ENCODE data around the gene CLDN14.

The CLDN14 gene

GRCh38 chr21:36427502-36427901, 52.4 kb downstream of the CLDN14 start:
- Mint-ChIP-seq H3K36me3 (no peaks in the 10 kb centered on the region), H3K9me3 (no peaks in the 10 kb centered on the region), H3K27ac (no peak overlapping the region), H3K4me3 (no peak overlapping the region), H3K4me1 (peaks cover 14% of the 10 kb centered on the region), H3K27me3 (peaks cover 5% of the 10 kb centered on the region)
- no peak for ATAC-seq (ENCODE audit: low read depth)
- DNase-seq (ENCODE audit: low spot score in 2 of 2): no peak

GRCh38 chr21:36425286-36425685, 54.6 kb downstream of the CLDN14 start:
- no peaks in the 10 kb centered on the region for H3K9me3 Mint-ChIP-seq
- peaks cover 6% of the 10 kb centered on the region for H3K4me1 Mint-ChIP-seq
- no peak overlapping the region for H3K27ac Mint-ChIP-seq
- H3K4me3 Mint-ChIP-seq: no peak overlapping the region
- H3K36me3 Mint-ChIP-seq: no peaks in the 10 kb centered on the region
- DNase-seq (ENCODE audit: low spot score in 2 of 2) (no peak), ATAC-seq (ENCODE audit: low read depth) (no peak)
- no peaks in the 10 kb centered on the region for H3K27me3 Mint-ChIP-seq

GRCh38 chr21:36424592-36424991, 55.3 kb downstream of the CLDN14 start:
- peaks cover under 1% of the 10 kb centered on the region for H3K4me1 Mint-ChIP-seq
- H3K27me3 Mint-ChIP-seq: no peaks in the 10 kb centered on the region
- DNase-seq (ENCODE audit: low spot score in 2 of 2): no peak
- no peak for ATAC-seq (ENCODE audit: low read depth)
- no peak overlapping the region for H3K4me3 Mint-ChIP-seq
- H3K9me3 Mint-ChIP-seq: no peaks in the 10 kb centered on the region
- no peak overlapping the region for H3K27ac Mint-ChIP-seq
- H3K36me3 Mint-ChIP-seq: no peaks in the 10 kb centered on the region

- Mint-ChIP-seq H3K27me3 (no peaks in the 10 kb centered on the region), H3K36me3 (no peaks in the 10 kb centered on the region), H3K9me3 (no peaks in the 10 kb centered on the region), H3K4me3 (no peak overlapping the region), H3K4me1 (no peaks in the 10 kb centered on the region), H3K27ac (no peak overlapping the region)
- no peak for DNase-seq (ENCODE audit: low spot score in 2 of 2)
- ATAC-seq (ENCODE audit: low read depth): no peak
Measured at GRCh38 chr21:36423771-36424433, 56.0 kb downstream of the CLDN14 start.

- H3K27ac Mint-ChIP-seq: no peak overlapping the region
- DNase-seq (ENCODE audit: low spot score in 2 of 2) (no peak), ATAC-seq (ENCODE audit: low read depth) (no peak)
- no peaks in the 10 kb centered on the region for H3K27me3 Mint-ChIP-seq
- no peaks in the 10 kb centered on the region for H3K9me3 Mint-ChIP-seq
- no peak overlapping the region for H3K4me3 Mint-ChIP-seq
- H3K4me1 Mint-ChIP-seq: no peaks in the 10 kb centered on the region
- no peaks in the 10 kb centered on the region for H3K36me3 Mint-ChIP-seq
Measured at GRCh38 chr21:36422279-36423098, 57.4 kb downstream of the CLDN14 start.

- H3K27me3 Mint-ChIP-seq: no peaks in the 10 kb centered on the region
- no peak for ATAC-seq (ENCODE audit: low read depth)
- peaks cover 7% of the 10 kb centered on the region for H3K36me3 Mint-ChIP-seq
- no peak overlapping the region for H3K27ac Mint-ChIP-seq
- H3K4me1 Mint-ChIP-seq: no peaks in the 10 kb centered on the region
- no peaks in the 10 kb centered on the region for H3K9me3 Mint-ChIP-seq
- DNase-seq (ENCODE audit: low spot score in 2 of 2): no peak
- H3K4me3 Mint-ChIP-seq: no peak overlapping the region
Measured at GRCh38 chr21:36420571-36421339, 59.2 kb downstream of the CLDN14 start.

- no peaks in the 10 kb centered on the region for H3K27me3 Mint-ChIP-seq
- H3K9me3 Mint-ChIP-seq: no peaks in the 10 kb centered on the region
- peaks cover 7% of the 10 kb centered on the region for H3K36me3 Mint-ChIP-seq
- no peak overlapping the region for H3K27ac Mint-ChIP-seq
- H3K4me1 Mint-ChIP-seq: no peaks in the 10 kb centered on the region
- ATAC-seq (ENCODE audit: low read depth): peak; percentile 53
- peak in 1 of 2 donors; percentile 19 for DNase-seq (ENCODE audit: low spot score in 2 of 2)
- no peak overlapping the region for H3K4me3 Mint-ChIP-seq
Measured at GRCh38 chr21:36419996-36420395, 59.9 kb downstream of the CLDN14 start.

- ATAC-seq (ENCODE audit: low read depth) (no peak), DNase-seq (ENCODE audit: low spot score in 2 of 2) (no peak)
- Mint-ChIP-seq H3K9me3 (no peaks in the 10 kb centered on the region), H3K36me3 (peaks cover 7% of the 10 kb centered on the region), H3K27me3 (no peaks in the 10 kb centered on the region), H3K27ac (no peak overlapping the region), H3K4me1 (no peaks in the 10 kb centered on the region), H3K4me3 (no peak overlapping the region)
Measured at GRCh38 chr21:36419241-36419640, 60.7 kb downstream of the CLDN14 start.

- Mint-ChIP-seq H3K27me3 (no peaks in the 10 kb centered on the region), H3K9me3 (peaks cover 1% of the 10 kb centered on the region), H3K27ac (no peak overlapping the region), H3K4me1 (no peaks in the 10 kb centered on the region), H3K4me3 (no peak overlapping the region), H3K36me3 (peaks cover 21% of the 10 kb centered on the region)
- DNase-seq (ENCODE audit: low spot score in 2 of 2): no peak
- no peak for ATAC-seq (ENCODE audit: low read depth)
Measured at GRCh38 chr21:36415375-36415774, 64.5 kb downstream of the CLDN14 start.

GRCh38 chr21:36412916-36413315, 67.0 kb downstream of the CLDN14 start:
- H3K9me3 Mint-ChIP-seq: peaks cover 1% of the 10 kb centered on the region
- H3K27ac Mint-ChIP-seq: no peak overlapping the region
- no peaks in the 10 kb centered on the region for H3K4me1 Mint-ChIP-seq
- DNase-seq (ENCODE audit: low spot score in 2 of 2): no peak
- H3K27me3 Mint-ChIP-seq: no peaks in the 10 kb centered on the region
- no peak overlapping the region for H3K4me3 Mint-ChIP-seq
- peaks cover 21% of the 10 kb centered on the region for H3K36me3 Mint-ChIP-seq
- ATAC-seq (ENCODE audit: low read depth): no peak

- Mint-ChIP-seq H3K9me3 (peaks cover 1% of the 10 kb centered on the region), H3K4me1 (no peaks in the 10 kb centered on the region), H3K27me3 (no peaks in the 10 kb centered on the region), H3K36me3 (peaks cover 22% of the 10 kb centered on the region), H3K27ac (no peak overlapping the region), H3K4me3 (no peak overlapping the region)
- ATAC-seq (ENCODE audit: low read depth) (no peak), DNase-seq (ENCODE audit: low spot score in 2 of 2) (no peak)
Measured at GRCh38 chr21:36411301-36411700, 68.6 kb downstream of the CLDN14 start.
